Liver (tissue), 9 donors: ENCODE measurements around the gene SPTLC1. TPM values are rescaled to one million over a fixed set of nuclear protein-coding genes. Genes with fewer than 3 reads are reported as not detected.
"Not testable (repeated sequence)": the region's sequence is repeated elsewhere in the genome, so short reads cannot be mapped to it uniquely, and the experiment has no call there.

Experiments used
- DNase-seq: peaks from one replicate; pipeline ENCODE4 v3.0.0-alpha.2; 2017; ENCODE audit warnings: low spot score
- H3K27ac ChIP-seq, 2 donors: one replicate each; pipeline ENCODE4 v1.7.0; 2013; ENCODE audit warnings: inconsistent platforms in 2 of 2, low read length in 2 of 2, control low read depth in 1 of 2, low read depth in 1 of 2, mild to moderate bottlenecking in 1 of 2
- H3K27me3 ChIP-seq, 4 donors: one replicate each; pipeline versions ENCODE4 v1.6.1 to v1.7.0; 2013; ENCODE audit warnings: low read length in 3 of 4, inconsistent platforms in 1 of 4, mild to moderate bottlenecking in 1 of 4, moderate library complexity in 1 of 4; ENCODE audit not compliant: control insufficient read depth in 4 of 4, insufficient read depth in 4 of 4
- H3K36me3 ChIP-seq, 4 donors: one replicate each; pipeline versions ENCODE4 v1.6.1 to v1.7.0; 2013; ENCODE audit warnings: low read length in 3 of 4, mild to moderate bottlenecking in 3 of 4, low read depth in 1 of 4, moderate library complexity in 1 of 4; ENCODE audit not compliant: control insufficient read depth in 4 of 4, insufficient read depth in 3 of 4
- H3K4me1 ChIP-seq, 4 donors: one replicate each; pipeline versions ENCODE4 v1.6.1 to v1.7.0; 2013; ENCODE audit warnings: low read length in 3 of 4, mild to moderate bottlenecking in 3 of 4, moderate library complexity in 1 of 4; ENCODE audit not compliant: control insufficient read depth in 4 of 4, insufficient read depth in 4 of 4
- H3K4me3 ChIP-seq, 3 donors: one replicate each; pipeline versions ENCODE4 v1.6.1 to v1.7.0; 2013; ENCODE audit warnings: low read length in 3 of 3, control low read depth in 1 of 3, low read depth in 1 of 3, mild to moderate bottlenecking in 1 of 3
- H3K9ac ChIP-seq, 2 donors: one replicate each; pipeline ENCODE4 v1.7.0; 2013; ENCODE audit warnings: low read length in 2 of 2, mild to moderate bottlenecking in 2 of 2, moderate library complexity in 2 of 2, control low read depth in 1 of 2, low read depth in 1 of 2
- H3K9me3 ChIP-seq, 4 donors: one replicate each; pipeline versions ENCODE4 v1.6.1 to v1.7.0; 2013; ENCODE audit warnings: low read length in 3 of 4; ENCODE audit not compliant: control insufficient read depth in 4 of 4
- ATF3 ChIP-seq: IDR thresholded peaks from 2 replicates; pipeline ENCODE4 v1.6.1; 2016; ENCODE audit warnings: antibody characterized with exemption
- CTCF ChIP-seq: fragments of 150-350 bp; IDR thresholded peaks from 2 replicates; pipeline ENCODE4 v1.5.1; 2017; ENCODE audit warnings: improper control_type of control experiment, low read depth, low read length; ENCODE audit not compliant: missing input control
- FOXA1 ChIP-seq: IDR thresholded peaks from 2 replicates; pipeline ENCODE4 v1.6.1; 2016; ENCODE audit warnings: antibody characterized with exemption
- FOXA2 ChIP-seq: IDR thresholded peaks from 2 replicates; pipeline ENCODE4 v1.6.1; 2016; ENCODE audit warnings: antibody characterized with exemption
- GABPA ChIP-seq, 2 donors: IDR thresholded peaks in 1 of 2; conservative IDR thresholded peaks in 1 of 2; 2 replicates each; pipeline ENCODE4 v1.6.1; 2016; ENCODE audit warnings: antibody characterized with exemption in 2 of 2, mild to moderate bottlenecking in 1 of 2, moderate library complexity in 1 of 2
- HNF4A ChIP-seq, 2 donors: conservative IDR thresholded peaks; 2 replicates each; pipeline ENCODE4 v1.6.1; 2016; ENCODE audit warnings: antibody characterized with exemption in 2 of 2, mild to moderate bottlenecking in 2 of 2
- HNF4G ChIP-seq: IDR thresholded peaks from 2 replicates; pipeline ENCODE4 v1.6.1; 2016; ENCODE audit warnings: antibody characterized with exemption
- JUND ChIP-seq, 2 donors: IDR thresholded peaks; 2 replicates each; pipeline ENCODE4 v1.6.1; 2016; ENCODE audit warnings: antibody characterized with exemption in 2 of 2
- NR2F2 ChIP-seq: IDR thresholded peaks from 2 replicates; pipeline ENCODE4 v1.6.1; 2016; ENCODE audit warnings: antibody characterized with exemption
- REST ChIP-seq: IDR thresholded peaks from 2 replicates; pipeline ENCODE4 v1.6.1; 2016; ENCODE audit warnings: antibody characterized with exemption, mild to moderate bottlenecking
- RXRA ChIP-seq, 2 donors: IDR thresholded peaks; 2 replicates each; pipeline ENCODE4 v1.6.1; 2017 to 2018; ENCODE audit warnings: antibody characterized with exemption in 2 of 2, mild to moderate bottlenecking in 1 of 2
- SP1 ChIP-seq: IDR thresholded peaks from 2 replicates; pipeline ENCODE4 v1.6.1; 2018; ENCODE audit warnings: antibody characterized with exemption, mild to moderate bottlenecking
- TAF1 ChIP-seq: conservative IDR thresholded peaks from 2 replicates; pipeline ENCODE4 v1.6.1; 2016; ENCODE audit warnings: antibody characterized with exemption, mild to moderate bottlenecking
- YY1 ChIP-seq: IDR thresholded peaks from 2 replicates; pipeline ENCODE4 v1.6.1; 2016; ENCODE audit warnings: antibody characterized with exemption, mild to moderate bottlenecking
- ZBTB33 ChIP-seq: IDR thresholded peaks from 2 replicates; pipeline ENCODE4 v1.6.1; 2016; ENCODE audit warnings: antibody characterized with exemption
- WGBS: extraction: QIAGEN DNeasy Blood & Tissue Kit; methylation state at CpG from one replicate; pipeline ENCODE4 v1.1.7; 2013; 5-methylcytosine and 5-hydroxymethylcytosine counted together
- polyA plus RNA-seq, 2 donors: library from polyadenylated mRNA; stranded (reverse) in 1 of 2; unstranded in 1 of 2; fragments of 200-250 nt in 1 of 2; fragments of >200 nt in 1 of 2; fragmentation: Nextera tagmentation in 1 of 2; extraction: Ambion mirVana in 1 of 2; gene quantifications; one replicate each; pipeline versions ENCODE4 v1.2.1 to v1.2.3, GENCODE V29; 2013 to 2015
- total RNA-seq, 2 donors: library from RNA; depleted of rRNA; stranded (reverse); fragments of >200 nt; gene quantifications; one replicate each; pipeline ENCODE4 v1.2.3, GENCODE V29; 2014
- TF ChIP-seq, protein P1 (sequence below): IDR thresholded peaks from 2 replicates; pipeline ENCODE4 v1.6.1; 2016; ENCODE audit warnings: antibody characterized with exemption
- donor health status: healthy.
- donor health status: healthy.
- donor health status: healthy.
- donor health status: healthy.
- donor health status: healthy.

SPTLC1 gene
- total and polyA plus RNA-seq, 4 donors = 9.9 to 38.0 (median 19.8) TPM

DNA sequence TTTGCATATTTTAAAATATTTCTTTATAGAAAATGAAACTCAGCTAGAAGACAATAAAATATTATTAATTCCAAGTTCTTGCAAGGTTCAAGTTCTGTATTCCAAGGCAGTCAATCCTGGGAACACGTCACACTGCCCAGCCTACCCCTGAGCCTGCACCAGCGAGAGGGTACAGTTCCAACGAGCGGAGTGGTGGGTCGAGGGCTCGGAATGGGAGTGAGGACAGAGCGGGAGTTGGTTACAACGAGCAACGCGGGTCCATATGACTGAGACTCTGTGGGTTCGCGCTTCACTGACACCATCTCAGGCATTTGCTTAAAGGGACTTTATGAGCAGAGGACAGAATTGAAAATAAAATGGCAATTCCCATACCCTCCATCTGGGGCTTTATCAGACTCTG is 40.0 kb upstream of the SPTLC1 start:
- H3K9ac ChIP-seq = no peak overlapping the region
- no peaks in the 10 kb centered on the region for H3K36me3 ChIP-seq
- no peaks in the 10 kb centered on the region for H3K4me1 ChIP-seq
- H3K27me3 ChIP-seq = no peaks in the 10 kb centered on the region
- H3K4me3 ChIP-seq = no peak overlapping the region
- DNase-seq = no peak
- WGBS = 89% methylated on average over 12 of the region's 12 CpGs
- TF ChIP-seq FOXA2 (no peak), TAF1 (no peak), FOXA1 (no peak), RXRA (IDR thresholded peaks at IDR 0.05) (no peak), NR2F2 (no peak), YY1 (no peak), CTCF (no peak), GABPA (IDR thresholded peaks at IDR 0.05 in 1 of 2, conservative IDR thresholded peaks at IDR 0.05 in 1 of 2) (no peak), ATF3 (no peak), REST (no peak), HNF4G (no peak), ZBTB33 (no peak), SP1 (no peak), JUND (IDR thresholded peaks at IDR 0.05) (no peak), HNF4A (conservative IDR thresholded peaks at IDR 0.05) (no peak)
- TF ChIP-seq, protein P1, sequence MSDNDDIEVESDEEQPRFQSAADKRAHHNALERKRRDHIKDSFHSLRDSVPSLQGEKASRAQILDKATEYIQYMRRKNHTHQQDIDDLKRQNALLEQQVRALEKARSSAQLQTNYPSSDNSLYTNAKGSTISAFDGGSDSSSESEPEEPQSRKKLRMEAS = no peak
- no peaks in the 10 kb centered on the region for H3K9me3 ChIP-seq
- H3K27ac ChIP-seq = no peak overlapping the region

DNA sequence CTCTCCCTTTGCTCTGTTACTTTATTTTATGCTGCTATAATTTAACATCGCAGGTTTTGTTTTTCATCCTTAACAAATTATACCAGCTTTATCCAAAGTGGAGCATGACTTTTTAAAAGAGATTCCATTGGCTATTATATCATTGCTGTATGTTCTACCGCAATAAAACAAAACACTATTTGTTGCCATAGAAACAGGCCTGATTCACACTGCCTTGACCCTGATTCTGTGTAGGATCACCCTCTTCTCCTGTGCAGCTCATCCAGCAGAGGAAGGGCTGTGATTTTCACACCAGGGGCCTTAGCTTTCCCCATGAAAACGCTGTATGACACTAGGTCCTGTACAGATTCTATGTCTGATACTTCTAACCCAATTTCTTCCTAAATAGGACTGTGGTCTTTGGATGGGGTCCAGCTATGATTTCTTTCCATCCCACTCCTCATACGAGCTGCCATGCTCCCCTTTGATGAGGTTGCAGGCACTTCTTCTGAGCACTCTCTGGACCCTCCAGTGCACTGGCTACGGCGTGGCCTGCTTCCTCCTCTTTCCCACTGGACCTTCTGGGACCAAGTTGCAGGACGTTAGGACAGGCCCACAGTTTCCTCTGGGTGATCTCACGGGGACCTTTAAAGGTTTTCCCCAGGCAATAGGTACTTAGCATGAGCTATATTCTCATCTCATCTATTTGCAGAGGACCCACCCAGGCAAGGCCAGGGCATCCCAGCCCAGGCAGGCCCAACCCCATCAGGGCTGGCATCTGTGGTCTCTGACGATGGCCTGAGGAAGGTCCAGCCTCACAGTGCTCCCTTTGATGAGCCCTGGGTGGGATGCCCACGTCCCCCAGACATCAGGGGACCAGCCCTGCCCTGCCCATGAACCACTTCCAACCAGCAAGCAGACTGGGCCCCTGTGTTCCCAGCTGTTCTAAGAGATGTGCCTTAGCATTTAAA is 38.5 kb upstream of the SPTLC1 start:
- not testable (repeated sequence) for H3K4me1 ChIP-seq, DNase-seq, H3K27me3 ChIP-seq, H3K27ac ChIP-seq, H3K9me3 ChIP-seq, H3K4me3 ChIP-seq, H3K9ac ChIP-seq, H3K36me3 ChIP-seq
- 85% methylated on average over 10 of the region's 10 CpGs for WGBS
